GM18873 (cell line): ENCODE measurements around the gene RNU2-63P.
"Not testable (repeated sequence)": the region's sequence is repeated elsewhere in the genome, so short reads cannot be mapped to it uniquely, and the experiment has no call there.

Experiments used
- ATAC-seq: cut with Tn5 transposase; IDR thresholded peaks from one replicate; pipeline ENCODE4 v1.9.1; 2021; ENCODE audit warnings: mild to moderate bottlenecking, moderate library complexity, moderate number of reproducible peaks; ENCODE audit not compliant: unreplicated experiment, low FRiP score

RNU2-63P gene

GRCh38 chr2:87992569-87992968 lies 23.8 kb downstream of the RNU2-63P start:
- not testable (repeated sequence) for ATAC-seq

- not testable (repeated sequence) for ATAC-seq
These were observed 28.9 kb downstream of the RNU2-63P start for GRCh38 chr2:87987473-87987872.

GRCh38 chr2:87985902-87986301 lies 30.4 kb downstream of the RNU2-63P start:
- ATAC-seq: not testable (repeated sequence)

DNA sequence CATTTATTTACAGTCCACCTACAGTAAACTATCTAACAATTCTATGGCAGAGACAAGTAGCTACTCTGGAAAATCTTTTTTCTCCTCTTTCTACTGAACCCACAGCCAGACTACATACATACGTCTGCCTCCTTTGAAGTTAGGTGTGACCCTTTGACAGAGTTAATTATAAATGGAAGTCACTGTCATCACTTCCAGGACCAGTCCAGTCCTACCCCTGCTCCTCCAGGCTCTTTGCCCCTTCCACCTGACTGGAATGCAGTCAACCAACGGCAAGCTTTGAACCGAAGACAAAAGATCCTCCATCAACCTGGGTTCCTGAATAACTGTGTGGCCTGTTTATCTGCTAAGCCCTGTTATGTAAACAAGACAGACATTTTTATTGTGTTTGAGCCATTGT lies 35.2 kb downstream of the RNU2-63P start:
- not testable (repeated sequence) for ATAC-seq

GRCh38 chr2:87972385-87972784 lies 44.0 kb downstream of the RNU2-63P start:
- not testable (repeated sequence) for ATAC-seq
